GM19043 (cell line): ENCODE measurements around the gene MOG.

ENCODE experiments used
- ATAC-seq: cut with Tn5 transposase; IDR thresholded peaks from one replicate; pipeline ENCODE4 v1.9.1; 2021; ENCODE audit warnings: low read depth; ENCODE audit not compliant: unreplicated experiment

MOG gene

DNA sequence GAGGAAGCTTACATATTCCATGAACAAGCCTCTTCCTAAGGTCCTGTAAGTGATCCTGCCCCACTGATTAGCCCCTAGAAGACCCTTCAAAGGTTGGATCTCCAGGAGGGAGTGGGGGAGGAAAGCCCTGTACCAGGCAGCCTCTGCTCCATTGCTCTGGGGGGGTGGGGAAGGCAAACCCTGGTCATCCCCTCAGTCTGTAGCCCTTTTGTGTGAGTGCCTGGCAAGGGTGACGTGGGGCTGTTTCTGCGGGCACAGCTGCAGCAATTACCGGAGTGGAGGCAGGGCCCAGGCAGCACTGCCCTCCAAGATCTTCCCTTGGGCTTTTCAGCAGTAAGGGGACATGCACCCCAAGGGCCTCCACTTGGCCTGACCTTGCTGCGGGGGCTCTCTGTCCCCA, at the start of gene MOG:
Gene MOG, plus strand, starts transcription at position 295 of the 400 bp plus-strand sequence. CDS start 118 bp downstream, outside the sequence.
- no peak for ATAC-seq

DNA sequence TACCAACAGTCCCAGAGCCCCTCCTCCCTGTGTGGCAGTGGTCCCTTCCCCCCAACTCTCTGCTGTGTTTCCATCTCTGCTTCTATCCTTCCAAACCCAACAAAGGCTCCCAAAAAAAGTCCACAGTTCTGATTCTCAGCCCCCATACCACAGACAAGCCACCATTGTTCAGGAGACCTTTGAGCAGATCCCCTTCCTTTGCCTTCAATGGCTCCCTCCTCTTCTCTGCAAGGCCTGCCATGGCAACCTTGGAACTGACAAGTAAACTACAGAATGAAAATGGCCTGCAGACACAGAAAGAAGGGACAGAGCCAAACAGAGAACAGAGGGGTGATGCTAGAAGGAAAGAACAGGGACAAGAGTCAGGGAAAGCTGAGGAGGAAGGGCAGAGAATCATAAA, 48.8 kb upstream of the MOG start:
- no peak for ATAC-seq

DNA sequence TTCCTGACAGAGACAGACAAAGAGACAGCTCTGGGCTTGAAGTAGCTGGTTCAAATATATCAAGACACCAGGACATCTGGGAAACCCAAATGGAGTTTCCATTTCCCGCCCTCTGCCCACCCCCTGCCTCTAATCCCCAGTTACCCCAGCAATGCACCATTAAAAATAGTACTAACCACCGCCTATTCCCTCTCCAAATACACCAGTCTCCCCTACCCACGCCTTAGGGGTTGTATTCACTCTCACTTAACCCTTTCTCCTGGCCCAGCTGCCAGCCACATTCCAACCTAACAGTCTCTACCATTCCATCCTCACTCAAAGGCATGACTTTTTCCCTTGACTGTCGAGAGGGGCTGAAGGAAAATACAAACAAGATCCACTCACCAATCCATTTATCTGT, 46.4 kb upstream of the MOG start:
- no peak for ATAC-seq

DNA sequence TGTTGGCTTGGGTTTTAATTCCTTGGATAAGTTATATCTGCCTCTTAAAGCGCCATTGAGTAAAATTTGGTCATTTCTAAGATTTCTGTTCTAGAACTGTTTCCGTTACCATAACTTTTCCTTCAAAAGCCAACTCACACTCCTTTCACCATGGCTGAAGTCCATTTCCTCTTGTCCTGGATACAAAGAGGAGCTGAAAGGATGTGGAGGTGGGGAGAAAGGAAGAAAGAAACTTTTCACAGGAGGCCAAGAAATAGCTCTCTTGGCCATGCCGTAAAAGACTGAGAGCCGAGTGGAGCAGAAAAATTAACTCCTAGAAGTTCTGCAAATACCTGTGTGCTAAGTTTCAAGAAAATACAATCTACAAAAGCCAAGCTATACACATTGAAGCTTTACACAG, 45.5 kb upstream of the MOG start:
- ATAC-seq, result no peak

DNA sequence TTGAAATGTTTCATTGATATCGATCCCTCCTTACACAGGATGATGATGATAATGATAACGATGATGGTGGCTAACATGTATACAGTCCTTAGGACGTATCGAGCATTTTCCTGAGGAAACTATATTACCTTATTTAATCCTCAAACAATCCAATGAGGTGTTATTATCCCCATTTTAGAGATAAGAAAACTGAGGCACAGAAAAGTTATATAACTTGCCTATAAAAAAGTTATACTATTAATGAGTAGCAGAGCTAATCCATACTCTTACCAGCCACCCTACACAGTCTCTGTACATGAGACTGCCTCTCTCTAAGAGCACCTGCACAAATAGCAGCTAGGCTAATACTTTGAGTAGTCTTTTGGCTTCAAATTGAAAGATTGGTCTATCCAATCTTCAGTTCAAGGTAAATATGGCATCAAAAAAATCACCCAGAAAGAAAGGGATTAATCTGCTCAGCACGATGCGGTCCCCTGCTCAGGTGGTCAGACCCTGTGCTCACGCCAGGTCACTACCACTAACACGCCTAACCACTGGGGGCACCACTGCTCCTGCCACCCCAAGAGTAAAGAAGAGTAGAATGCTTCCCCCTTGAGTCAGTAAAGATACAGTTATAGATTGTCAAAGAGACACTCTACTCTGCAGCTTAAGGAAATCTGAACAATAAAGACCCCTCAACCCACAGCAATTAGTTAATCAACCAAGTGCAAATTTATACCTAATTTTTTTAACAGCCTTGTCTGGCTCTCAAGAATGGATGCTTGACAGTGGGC, 38.9 kb upstream of the MOG start:
- ATAC-seq, result no peak

DNA sequence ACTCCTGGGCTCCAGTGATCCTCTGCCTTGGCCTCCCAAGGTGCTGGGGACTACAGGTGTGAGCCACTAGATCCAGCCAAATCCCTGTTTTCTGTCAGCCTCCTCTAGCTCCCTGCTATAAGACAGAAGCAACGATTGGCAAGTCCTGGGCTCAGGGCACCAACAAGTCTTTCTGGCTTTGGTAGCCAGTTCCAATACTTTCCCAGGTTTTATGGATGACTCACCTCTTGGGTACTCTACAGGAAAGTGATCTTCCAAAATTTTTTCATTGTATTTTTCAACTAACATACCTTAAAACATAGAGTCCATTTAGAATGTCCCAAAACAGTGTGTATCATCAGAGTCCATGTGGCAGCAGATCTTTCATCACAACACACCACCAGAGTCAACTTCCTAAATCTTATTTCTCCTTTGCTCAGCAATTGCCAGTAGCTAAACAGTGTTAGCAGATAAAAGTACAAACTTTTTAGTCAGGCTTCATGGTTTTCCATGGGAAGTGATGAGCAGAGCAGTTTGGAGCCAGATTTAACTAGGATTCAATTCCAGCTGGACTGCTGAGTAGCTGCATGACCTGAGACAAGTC, 37.2 kb upstream of the MOG start:
- ATAC-seq, result no peak

DNA sequence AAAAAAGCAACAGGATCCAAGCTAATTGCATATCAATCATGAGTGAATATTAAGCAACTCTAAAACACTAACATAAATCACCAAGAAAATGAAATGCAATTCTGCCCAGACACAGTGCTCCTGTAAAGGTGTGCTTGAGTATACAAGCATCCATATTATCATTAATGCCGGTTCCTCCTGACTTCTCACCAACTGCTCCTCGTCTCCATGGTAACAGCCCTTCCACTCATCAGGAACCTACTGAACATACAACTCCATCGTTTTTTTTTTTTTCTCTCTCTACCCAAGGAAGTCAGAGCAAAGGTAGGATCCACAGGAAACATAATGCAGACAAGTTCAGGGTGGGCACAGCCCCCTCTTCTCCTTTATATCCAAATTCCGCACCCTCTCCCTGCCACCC, 36.3 kb upstream of the MOG start:
- ATAC-seq, result no peak

DNA sequence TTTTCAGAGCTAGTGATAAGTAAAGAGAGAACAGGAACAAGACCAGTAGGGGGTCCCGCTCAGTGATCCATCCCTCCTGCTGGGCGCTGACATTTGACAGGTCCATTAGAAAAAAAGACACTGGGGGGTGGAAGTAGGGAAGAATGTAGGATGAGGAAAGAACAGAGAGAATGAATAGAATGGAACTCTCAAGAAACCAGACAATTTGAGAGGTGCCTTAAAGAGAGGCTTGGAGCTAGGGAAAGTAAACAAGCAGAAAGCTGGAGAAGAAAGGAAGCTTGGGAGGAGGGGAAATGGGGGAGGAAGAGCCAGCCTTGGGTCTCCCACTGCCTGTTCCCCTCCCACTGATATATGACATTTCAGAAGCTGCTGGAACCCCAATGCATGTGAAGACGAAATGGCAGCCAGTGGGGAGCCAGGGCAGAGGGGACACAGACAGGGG, 32.4 kb upstream of the MOG start:
- no peak for ATAC-seq

DNA sequence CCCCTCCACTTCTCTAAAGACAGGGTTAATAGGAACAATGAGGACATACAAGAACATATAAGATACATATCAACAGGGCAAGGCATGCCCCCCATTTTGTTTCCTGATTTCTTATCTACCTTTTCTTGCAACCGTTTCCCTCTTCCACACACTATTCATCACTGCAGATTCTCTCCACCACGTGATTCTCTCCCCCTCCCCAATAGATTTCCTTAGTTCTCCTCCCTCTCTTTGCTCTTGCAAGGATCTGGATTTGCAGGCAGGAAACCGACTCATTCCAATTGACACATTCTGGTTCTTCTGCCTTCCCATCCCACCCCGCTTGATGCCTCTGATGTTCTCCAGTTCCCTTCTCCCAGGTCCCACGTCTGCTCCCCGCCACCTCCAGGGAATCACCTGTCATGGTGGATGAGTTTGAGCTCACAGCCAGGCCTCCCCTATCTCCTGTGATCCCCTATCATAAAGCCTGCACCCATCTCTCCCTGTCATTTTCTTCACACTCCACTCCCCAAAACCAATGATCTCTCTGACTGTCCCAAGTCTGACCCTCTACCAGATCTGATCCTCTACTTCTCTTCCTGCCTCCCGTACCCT, 31.5 kb upstream of the MOG start:
- ATAC-seq, result no peak

DNA sequence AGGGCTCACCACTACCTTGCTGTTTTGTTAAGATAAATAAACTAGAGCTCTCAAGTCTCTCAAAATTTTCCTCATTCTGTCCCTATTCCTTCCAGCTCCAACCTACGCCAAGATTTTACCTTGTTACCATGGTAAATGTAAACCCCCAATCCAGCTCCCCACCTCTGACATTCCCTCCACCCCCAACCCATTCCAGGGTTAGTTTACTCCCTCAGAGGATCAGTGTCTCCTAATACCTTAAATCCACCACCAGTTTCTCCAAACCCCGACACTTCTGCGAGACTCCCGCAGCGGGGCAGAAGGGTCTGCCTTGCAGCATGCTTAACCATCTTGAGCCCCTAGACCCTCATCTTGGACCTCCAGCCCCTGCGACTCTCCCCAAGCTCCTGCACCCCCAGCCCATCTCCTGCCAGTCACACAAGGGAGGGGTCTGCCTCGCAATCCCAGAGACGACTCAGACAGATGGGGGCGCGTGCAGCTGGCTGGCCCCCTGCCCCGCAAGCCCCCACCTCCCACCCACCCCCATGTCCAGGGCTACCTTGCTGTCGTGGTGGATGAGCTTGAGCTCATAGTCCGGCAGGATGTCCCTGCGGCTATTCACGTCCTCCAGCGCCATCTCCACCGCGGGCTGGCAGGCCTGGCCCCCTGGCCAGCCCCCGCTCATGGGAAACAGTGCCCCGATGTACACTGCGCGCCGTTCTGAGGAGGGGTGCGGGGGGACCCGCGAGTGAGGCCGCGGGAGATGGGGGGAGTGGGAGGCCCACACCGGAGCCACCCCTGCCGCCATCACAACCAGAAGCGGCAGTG, 29.7 kb upstream of the MOG start:
- no peak for ATAC-seq

DNA sequence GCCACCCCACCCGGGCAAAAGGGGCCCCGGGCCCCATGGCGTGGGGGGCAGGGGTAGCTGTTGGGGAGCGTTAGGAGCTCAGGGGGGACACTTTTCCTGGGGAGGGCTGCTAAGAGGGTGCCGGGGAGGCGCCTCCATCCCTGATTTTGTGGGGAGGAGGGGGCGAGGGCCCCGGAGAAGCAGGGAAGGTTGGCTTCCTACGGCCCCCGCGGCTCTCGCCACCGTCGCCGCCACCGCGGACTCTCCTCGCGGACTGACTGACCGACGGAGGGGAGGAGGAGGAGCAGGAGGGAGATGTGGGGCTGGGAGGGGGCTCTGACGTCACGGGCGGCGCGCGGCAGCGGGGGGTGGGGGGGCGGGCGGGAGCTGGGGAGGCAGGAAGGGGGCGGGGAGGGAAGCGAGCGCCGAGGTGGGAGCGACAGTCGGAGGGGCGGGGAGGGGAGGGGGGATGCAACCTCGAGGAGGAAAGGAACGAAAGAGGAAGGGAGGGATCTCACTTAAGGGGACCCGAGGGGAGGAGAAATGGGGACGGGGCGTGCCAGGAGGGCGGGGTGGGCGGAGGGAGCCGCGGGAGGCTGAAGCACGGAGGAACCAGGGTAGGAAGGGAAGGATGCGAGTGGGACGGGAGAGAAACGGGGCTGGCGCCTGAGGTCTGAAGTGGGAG, 29.0 kb upstream of the MOG start:
- ATAC-seq, result no peak

DNA sequence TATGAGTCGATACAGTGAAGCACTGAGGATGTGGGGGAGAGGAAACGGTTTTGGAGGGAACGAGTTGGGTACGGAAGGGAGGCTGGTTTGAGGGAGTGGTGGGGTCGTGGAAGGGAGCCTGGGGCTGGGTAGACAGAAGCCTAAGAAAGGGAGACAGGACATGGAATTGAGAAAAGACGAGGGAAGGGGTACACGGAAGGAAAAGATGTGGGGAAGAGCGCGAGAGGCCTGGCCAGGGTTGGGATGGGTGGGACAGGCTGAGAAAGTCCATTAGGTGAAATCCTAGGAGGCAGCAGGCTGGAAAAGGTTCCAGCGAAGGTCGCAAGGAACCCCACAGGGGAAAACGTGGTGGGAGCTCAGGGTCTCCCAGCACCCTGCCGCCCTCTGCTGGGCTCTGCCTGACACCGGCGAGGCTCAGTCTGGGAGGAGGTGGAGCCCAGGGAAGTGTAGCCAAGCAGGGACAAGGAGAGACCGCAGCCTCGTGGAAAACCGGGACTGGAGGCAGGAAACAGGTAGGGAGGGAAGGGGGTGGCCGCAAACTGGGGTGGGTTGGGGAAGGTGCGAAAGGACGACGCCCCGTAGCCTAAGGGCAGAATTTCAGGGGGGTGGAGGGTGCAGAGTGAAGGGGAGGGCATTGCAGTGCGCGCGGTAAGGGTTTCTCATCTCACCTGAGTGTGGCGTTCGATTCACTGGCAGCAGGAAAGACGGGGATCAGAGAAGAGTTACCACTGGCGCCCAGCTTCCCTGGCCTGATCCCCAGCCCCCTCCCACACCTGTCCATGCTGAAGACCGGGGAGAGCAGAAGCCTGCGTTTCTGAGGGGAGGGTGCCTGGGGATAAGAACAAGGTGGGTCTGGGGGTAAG, 28.2 kb upstream of the MOG start:
- no peak for ATAC-seq

DNA sequence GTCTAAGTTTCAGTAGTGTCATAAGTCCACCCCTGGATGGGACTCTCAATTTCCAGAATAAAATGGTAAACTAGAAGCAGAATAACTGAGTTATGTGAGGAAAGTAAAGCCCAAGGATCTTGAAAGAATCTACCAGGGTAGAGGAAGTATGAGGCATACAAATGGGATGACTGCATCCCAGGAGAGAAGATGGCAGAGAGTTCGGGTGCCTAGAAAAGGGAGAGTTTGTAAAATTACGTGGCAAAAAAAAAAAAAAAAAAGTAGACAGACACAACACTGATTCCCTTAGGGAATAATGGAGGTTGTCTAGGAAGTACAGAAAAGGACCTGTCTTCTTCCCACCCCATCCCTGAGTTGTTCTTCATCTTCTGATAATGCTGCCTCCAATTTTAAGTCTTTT, 27.3 kb upstream of the MOG start:
- ATAC-seq, result no peak

DNA sequence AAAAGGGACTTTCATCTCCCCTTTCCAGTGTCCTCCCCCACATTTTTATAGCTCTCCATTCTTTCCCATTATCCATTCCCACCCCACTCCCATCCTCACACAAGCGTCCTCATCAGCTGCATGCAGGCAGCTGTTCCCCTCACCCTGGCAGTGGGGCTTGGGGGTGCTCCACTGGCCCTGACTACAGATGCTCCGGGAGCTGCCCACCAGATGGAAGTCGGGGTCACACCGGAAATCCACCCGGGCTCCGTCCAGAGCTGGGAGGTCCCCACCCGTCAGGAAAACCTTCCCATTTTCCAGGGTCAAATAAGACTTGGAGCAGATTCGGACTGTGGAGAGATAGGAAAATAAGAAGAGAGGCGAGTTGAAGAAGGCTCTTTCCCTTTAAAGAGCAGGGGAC, 26.6 kb upstream of the MOG start:
- no peak for ATAC-seq

DNA sequence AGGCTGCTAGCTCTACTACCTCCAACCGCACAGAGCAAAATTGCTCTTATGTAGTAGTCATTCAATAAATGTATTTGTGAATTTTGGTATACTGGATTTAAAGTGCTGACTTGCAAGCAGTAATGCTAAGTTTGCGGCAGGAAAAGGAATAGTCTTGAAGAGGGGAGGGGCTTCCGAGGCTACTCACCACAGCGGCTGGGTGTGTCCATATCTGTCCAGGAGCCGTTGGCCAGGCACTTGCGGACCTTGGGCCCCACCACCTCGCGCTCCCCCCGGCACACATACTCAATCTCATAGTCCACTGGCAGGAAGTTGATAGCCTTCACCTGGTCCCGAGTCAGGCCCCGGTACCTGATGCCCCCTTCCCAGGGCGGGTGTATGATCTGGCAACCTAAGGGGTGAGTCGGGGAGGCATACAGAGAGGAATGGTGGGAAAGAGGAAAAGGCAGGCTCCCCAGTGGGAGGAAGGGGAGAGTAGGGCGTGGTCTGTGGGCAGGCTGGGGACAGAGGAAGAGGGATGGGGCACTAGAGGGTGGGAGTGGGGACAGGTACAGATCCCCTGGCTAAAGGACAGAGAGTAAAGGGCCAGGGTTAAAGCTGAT, 25.6 kb upstream of the MOG start:
- ATAC-seq, result no peak

DNA sequence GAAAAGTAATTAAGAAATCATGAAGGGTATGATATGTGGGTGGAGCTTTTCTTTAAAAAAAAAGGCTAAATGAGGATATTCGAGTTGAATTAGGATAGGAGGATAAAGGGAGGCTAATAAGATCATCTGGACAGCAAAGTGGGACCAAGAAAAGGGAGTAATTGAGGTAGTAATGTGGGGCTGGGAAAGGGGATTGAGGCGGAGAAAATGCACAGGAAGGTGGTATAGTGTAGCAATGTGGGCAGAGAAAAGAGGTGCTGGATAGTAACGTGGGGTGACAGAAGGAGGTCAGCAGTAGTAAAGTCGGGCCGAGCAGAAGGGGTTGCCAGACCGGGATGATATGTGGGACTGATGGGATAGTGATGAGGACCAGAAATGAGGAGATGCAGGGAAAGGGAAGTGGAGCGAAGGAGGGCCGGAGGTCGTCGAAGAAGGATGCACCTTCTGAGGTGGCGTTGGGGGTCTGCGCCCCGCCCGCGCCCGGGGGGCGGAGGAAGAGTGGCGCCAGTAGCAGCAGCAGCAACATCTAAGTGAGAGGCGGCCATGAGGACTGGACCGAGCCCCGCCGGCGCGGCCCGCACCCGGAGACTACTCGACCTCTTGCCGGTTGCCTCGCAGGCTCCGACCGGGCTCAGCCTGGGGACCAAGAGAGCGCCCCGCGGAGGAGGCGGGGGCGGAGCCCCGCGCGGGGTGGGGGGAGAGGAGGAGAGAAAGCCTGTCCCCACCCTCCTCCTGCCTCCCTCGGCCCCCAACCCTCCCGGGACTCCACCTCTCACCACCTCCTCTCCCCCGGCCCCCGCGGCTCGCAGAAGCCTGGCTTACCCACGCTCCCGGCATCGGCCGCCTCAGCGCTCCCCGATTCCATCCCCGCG, 24.8 kb upstream of the MOG start:
- ATAC-seq, result peak; percentile 9

DNA sequence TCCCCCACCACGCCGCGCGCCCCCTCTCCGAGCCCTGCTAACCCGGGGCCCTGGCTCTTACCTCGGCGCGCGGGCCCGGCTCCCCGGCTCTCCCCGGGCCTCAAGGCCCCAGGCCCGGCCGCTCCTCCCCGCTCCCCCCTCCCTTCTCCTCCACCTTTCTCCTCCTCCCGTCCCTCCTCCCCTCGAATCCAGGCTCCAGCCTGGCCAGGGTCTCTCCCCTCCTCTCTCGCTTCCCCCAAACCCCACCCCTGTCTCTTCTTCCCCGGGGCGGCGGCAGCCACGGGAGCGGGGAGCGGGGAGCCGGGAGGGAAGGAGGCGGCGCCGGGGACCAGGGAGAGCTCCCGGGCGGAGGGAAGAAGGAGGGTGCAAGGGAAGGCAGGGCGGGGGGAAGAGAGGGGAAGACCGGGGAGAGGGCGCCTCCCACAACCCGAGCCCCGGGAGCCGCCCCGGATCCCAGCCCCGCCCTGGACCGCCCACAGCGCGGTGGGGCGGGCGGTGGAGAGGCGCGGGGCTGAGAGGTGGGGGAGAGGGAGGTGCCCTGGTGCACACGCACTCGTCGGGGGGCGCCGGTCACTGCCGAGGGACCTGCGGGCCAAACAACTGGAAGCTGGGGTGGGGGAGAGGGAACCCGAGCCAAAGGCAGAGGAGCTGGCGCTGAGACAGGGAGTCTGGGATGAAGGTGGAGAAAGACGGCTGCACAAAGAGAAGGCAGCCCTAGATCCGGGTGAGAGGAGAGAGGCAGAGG, 23.9 kb upstream of the MOG start, which contains the start of gene GABBR1:
Gene GABBR1, minus strand, starts transcription at position 395 of the 745 bp plus-strand sequence. CDS start 798 bp downstream, outside the sequence.
- ATAC-seq, result peak; percentile 46

DNA sequence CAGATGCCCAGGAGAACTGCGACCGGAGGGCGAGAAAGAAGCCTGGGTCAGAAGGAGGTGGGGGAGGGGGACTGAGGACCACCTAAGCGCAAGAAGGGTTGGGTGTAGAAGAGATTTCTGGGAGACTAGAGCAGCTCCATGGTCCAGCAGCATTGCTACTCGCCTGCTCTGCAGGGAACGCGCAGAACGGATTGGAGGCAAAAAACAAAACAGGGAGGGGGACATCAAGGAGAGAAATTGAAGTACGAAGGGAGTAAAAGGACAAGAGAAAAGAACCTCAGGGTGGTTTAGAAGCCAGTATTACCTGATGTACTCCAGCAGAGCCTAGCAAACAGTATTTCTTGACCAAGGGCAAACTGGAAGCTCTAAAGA, 23.4 kb upstream of the MOG start:
- ATAC-seq, result peak; percentile 11
